ENCODE results near the gene CMYA5. TPM values are rescaled to one million over a fixed set of nuclear protein-coding genes. Genes with fewer than 3 reads are reported as not detected.

The CMYA5 gene
- total RNA-seq, 2 experiments from 2014 or later: 0.20 to 0.22 TPM

- H3K27ac Mint-ChIP-seq: no peak overlapping the region
- intact Hi-C loops (cut with DNase I, micrococcal nuclease): no loop called here
Observed at GRCh38 chr5:79814699-79815098, 125.1 kb downstream of the CMYA5 start.

GRCh38 chr5:79816014-79816413 is 126.4 kb downstream of the CMYA5 start:
- no peak overlapping the region for H3K4me3 ChIP-seq (ENCODE audit: low read length)
- TF ChIP-seq CTCF (IDR thresholded peaks at IDR 0.05): no peak
- POLR2A ChIA-PET: no interaction called here
- no peaks in the 10 kb centered on the region for H3K4me1 ChIP-seq (ENCODE audit: insufficient read depth, low read length)
- intact Hi-C loops (cut with DNase I, micrococcal nuclease): no loop called here
- peaks cover 13% of the 10 kb centered on the region for H3K27me3 Mint-ChIP-seq
- H3K36me3 Mint-ChIP-seq (ENCODE audit: low read depth): no peaks in the 10 kb centered on the region
- no peak overlapping the region for H3K4me3 Mint-ChIP-seq
- no peak overlapping the region for H3K27ac ChIP-seq (ENCODE audit: low read depth in 1 of 2, low read length in 2 of 2)
- H3K36me3 ChIP-seq (ENCODE audit: insufficient read depth, low read length): no peaks in the 10 kb centered on the region
- no peak overlapping the region for H3K27ac Mint-ChIP-seq
- H3K4me1 Mint-ChIP-seq (ENCODE audit: low read depth): no peaks in the 10 kb centered on the region
- CTCF ChIA-PET: no interaction called here
- no peak for ATAC-seq (ENCODE audit: poor library complexity)
- no peaks in the 10 kb centered on the region for H3K27me3 ChIP-seq (ENCODE audit: control insufficient read depth in 1 of 2, insufficient read depth in 2 of 2, low read length in 2 of 2)
- no peaks in the 10 kb centered on the region for H3K9me3 ChIP-seq (ENCODE audit: control insufficient read depth in 1 of 2, insufficient read depth in 1 of 2, low read length in 2 of 2)
- peaks cover 2% of the 10 kb centered on the region for H3K9me3 Mint-ChIP-seq
- DNase-seq: no peak

More at GRCh38 chr5:79814699-79815098, 125.1 kb downstream of the CMYA5 start:
- ChIA-PET POLR2A (no interaction called here), CTCF (no interaction called here)
- Histone ChIP-seq H3K9me3 (ENCODE audit: control insufficient read depth in 1 of 2, insufficient read depth in 1 of 2, low read length in 2 of 2) (no peaks in the 10 kb centered on the region), H3K4me1 (ENCODE audit: insufficient read depth, low read length) (no peaks in the 10 kb centered on the region), H3K27ac (ENCODE audit: low read depth in 1 of 2, low read length in 2 of 2) (no peak overlapping the region), H3K36me3 (ENCODE audit: insufficient read depth, low read length) (no peaks in the 10 kb centered on the region), H3K27me3 (ENCODE audit: control insufficient read depth in 1 of 2, insufficient read depth in 2 of 2, low read length in 2 of 2) (no peaks in the 10 kb centered on the region), H3K4me3 (ENCODE audit: low read length) (no peak overlapping the region)
- TF ChIP-seq CTCF (IDR thresholded peaks at IDR 0.05): no peak
- Mint-ChIP-seq H3K4me3 (no peak overlapping the region), H3K4me1 (ENCODE audit: low read depth) (no peaks in the 10 kb centered on the region), H3K27me3 (peaks cover 13% of the 10 kb centered on the region), H3K9me3 (peaks cover 2% of the 10 kb centered on the region), H3K36me3 (ENCODE audit: low read depth) (no peaks in the 10 kb centered on the region)
- DNase-seq: no peak
- ATAC-seq (ENCODE audit: poor library complexity): no peak

- Histone ChIP-seq H3K36me3 (ENCODE audit: insufficient read depth, low read length) (no peaks in the 10 kb centered on the region), H3K4me3 (ENCODE audit: low read length) (no peak overlapping the region), H3K27me3 (ENCODE audit: control insufficient read depth in 1 of 2, insufficient read depth in 2 of 2, low read length in 2 of 2) (peaks cover 3% of the 10 kb centered on the region in 2 experiments), H3K27ac (ENCODE audit: low read depth in 1 of 2, low read length in 2 of 2) (no peak overlapping the region), H3K9me3 (ENCODE audit: control insufficient read depth in 1 of 2, insufficient read depth in 1 of 2, low read length in 2 of 2) (peaks cover 0 to 7% of the 10 kb centered on the region in 2 experiments), H3K4me1 (ENCODE audit: insufficient read depth, low read length) (no peaks in the 10 kb centered on the region)
- intact Hi-C loops (cut with DNase I, micrococcal nuclease): no loop called here
- H3K36me3 Mint-ChIP-seq (ENCODE audit: low read depth): no peaks in the 10 kb centered on the region
- no peak for DNase-seq
- CTCF ChIA-PET: no interaction called here
- H3K4me3 Mint-ChIP-seq: no peak overlapping the region
- no peaks in the 10 kb centered on the region for H3K4me1 Mint-ChIP-seq (ENCODE audit: low read depth)
- ATAC-seq (ENCODE audit: poor library complexity): no peak
- H3K27me3 Mint-ChIP-seq: peaks cover 6% of the 10 kb centered on the region
- H3K27ac Mint-ChIP-seq: no peak overlapping the region
- H3K9me3 Mint-ChIP-seq: peaks cover 2% of the 10 kb centered on the region
- TF ChIP-seq CTCF (IDR thresholded peaks at IDR 0.05): no peak
- POLR2A ChIA-PET: no interaction called here
Observed at GRCh38 chr5:79820648-79821047, 131.0 kb downstream of the CMYA5 start.
